Measurements from ENCODE around the gene ST6GAL1.
"Not testable (repeated sequence)": the region's sequence is repeated elsewhere in the genome, so short reads cannot be mapped to it uniquely, and the experiment has no call there.

Gene ST6GAL1

GRCh38 chr3:187000711-187001151, 70.4 kb downstream of the ST6GAL1 start:
- no peak for TF ChIP-seq CTCF (IDR thresholded peaks at IDR 0.05)
- Histone ChIP-seq H3K9me3 (no peaks in the 10 kb centered on the region), H3K27ac (no peak overlapping the region), H3K27me3 (no peaks in the 10 kb centered on the region), H3K4me1 (peaks cover 0 to 44% (median 5%) of the 10 kb centered on the region in 4 donors), H3K4me3 (no peak overlapping the region), H3K36me3 (peaks cover 0 to 4% (median 0%) of the 10 kb centered on the region in 3 donors)
- intact Hi-C loops (cut with DNase I; ENCODE audit: low total_unique reads) = no loop called here
- DNase-seq = no peak

GRCh38 chr3:187002915-187003314, 72.6 kb downstream of the ST6GAL1 start:
- TF ChIP-seq CTCF (IDR thresholded peaks at IDR 0.05) = no peak
- H3K4me1 ChIP-seq = peaks cover 0 to 27% (median 5%) of the 10 kb centered on the region in 4 donors

GRCh38 chr3:187005827-187006481, 75.6 kb downstream of the ST6GAL1 start:
- H3K27ac ChIP-seq = no peak overlapping the region
- no peaks in the 10 kb centered on the region for H3K9me3 ChIP-seq
- TF ChIP-seq CTCF (IDR thresholded peaks at IDR 0.05) = no peak
- no peaks in the 10 kb centered on the region for H3K36me3 ChIP-seq
- intact Hi-C loops (cut with DNase I; ENCODE audit: low total_unique reads) = no loop called here
- peak in 1 of 2 donors; percentile 25 for DNase-seq
- H3K4me3 ChIP-seq = no peak overlapping the region
- H3K4me1 ChIP-seq = peaks cover 0 to 6% (median 0%) of the 10 kb centered on the region in 4 donors
- no peaks in the 10 kb centered on the region for H3K27me3 ChIP-seq

More at GRCh38 chr3:187002915-187003314, 72.6 kb downstream of the ST6GAL1 start:
- no peak for DNase-seq
- intact Hi-C loops (cut with DNase I; ENCODE audit: low total_unique reads) = no loop called here
- Histone ChIP-seq H3K36me3 (no peaks in the 10 kb centered on the region), H3K9me3 (no peaks in the 10 kb centered on the region), H3K27me3 (no peaks in the 10 kb centered on the region), H3K4me3 (no peak overlapping the region), H3K27ac (no peak overlapping the region)

GRCh38 chr3:187006864-187007630, 76.7 kb downstream of the ST6GAL1 start:
- Histone ChIP-seq H3K27ac (no peak overlapping the region), H3K4me3 (no peak overlapping the region), H3K4me1 (peaks cover 0 to 13% (median under 1%) of the 10 kb centered on the region in 4 donors), H3K36me3 (no peaks in the 10 kb centered on the region), H3K9me3 (no peaks in the 10 kb centered on the region), H3K27me3 (no peaks in the 10 kb centered on the region)
- DNase-seq = no peak
- intact Hi-C loops (cut with DNase I; ENCODE audit: low total_unique reads) = no loop called here
- TF ChIP-seq CTCF (IDR thresholded peaks at IDR 0.05) = no peak

- H3K9me3 ChIP-seq; DNase-seq; H3K27me3 ChIP-seq; H3K4me3 ChIP-seq; intact Hi-C loops (cut with DNase I; ENCODE audit: low total_unique reads); H3K36me3 ChIP-seq; H3K27ac ChIP-seq: not testable (repeated sequence)
- H3K4me1 ChIP-seq = peaks cover 0 to 45% (median 22%) of the 10 kb centered on the region in 4 donors
Observed at GRCh38 chr3:187010382-187010781, 80.1 kb downstream of the ST6GAL1 start.

- peaks cover 0 to 54% (median 22%) of the 10 kb centered on the region in 4 donors for H3K4me1 ChIP-seq
Observed at GRCh38 chr3:187011915-187012314, 81.6 kb downstream of the ST6GAL1 start.

More at GRCh38 chr3:187011915-187012314, 81.6 kb downstream of the ST6GAL1 start:
- H3K27me3 ChIP-seq = no peaks in the 10 kb centered on the region
- no peaks in the 10 kb centered on the region for H3K36me3 ChIP-seq
- H3K27ac ChIP-seq = peak overlapping the region; percentile 52 to 68
- peak in 1 of 2 donors; percentile 35 for DNase-seq
- no peaks in the 10 kb centered on the region for H3K9me3 ChIP-seq
- H3K4me3 ChIP-seq = no peak overlapping the region
- intact Hi-C loops (cut with DNase I; ENCODE audit: low total_unique reads) = no loop called here
- no peak for TF ChIP-seq CTCF (IDR thresholded peaks at IDR 0.05)

All from tibial artery (tissue), 4 donors.